HG02623 (cell line): ENCODE data around the gene S1PR3.

Experiments used
- ATAC-seq: cut with Tn5 transposase; IDR thresholded peaks from one replicate; pipeline ENCODE4 v1.9.1; 2021; ENCODE audit warnings: moderate library complexity; ENCODE audit not compliant: unreplicated experiment

Gene S1PR3

DNA sequence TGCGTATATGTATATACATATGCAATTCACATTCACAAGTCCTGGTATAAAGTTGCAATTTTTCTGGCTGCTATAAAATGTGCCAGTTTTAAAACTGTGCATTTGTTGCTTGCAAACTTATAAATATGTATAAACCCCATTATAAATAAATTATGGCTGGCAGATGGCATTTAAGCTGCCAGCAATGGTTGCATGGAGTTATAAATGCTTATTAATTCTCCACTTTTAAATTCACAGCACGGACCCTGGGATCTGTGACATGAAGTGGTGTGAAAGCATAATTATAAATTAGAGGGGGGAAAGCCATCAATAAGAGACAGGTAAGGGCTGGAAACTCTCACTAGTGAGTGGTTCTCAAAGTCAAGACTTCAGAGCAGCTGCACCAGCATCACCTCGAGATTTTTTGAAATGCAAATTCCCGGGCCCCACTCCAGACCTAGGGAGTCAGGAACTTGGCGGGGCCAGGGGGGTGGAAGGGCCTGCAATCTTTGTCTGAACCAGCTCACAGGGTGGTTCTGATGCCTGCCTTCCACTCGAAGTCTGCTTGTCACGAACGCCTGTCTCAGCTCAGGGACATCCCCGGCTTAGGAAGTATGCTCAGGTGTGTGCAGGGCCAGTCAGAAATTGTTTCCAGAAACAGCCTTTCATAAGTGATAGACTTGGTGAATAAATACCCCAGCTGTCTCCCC is 16.9 kb downstream of the S1PR3 start:
- ATAC-seq = no peak

DNA sequence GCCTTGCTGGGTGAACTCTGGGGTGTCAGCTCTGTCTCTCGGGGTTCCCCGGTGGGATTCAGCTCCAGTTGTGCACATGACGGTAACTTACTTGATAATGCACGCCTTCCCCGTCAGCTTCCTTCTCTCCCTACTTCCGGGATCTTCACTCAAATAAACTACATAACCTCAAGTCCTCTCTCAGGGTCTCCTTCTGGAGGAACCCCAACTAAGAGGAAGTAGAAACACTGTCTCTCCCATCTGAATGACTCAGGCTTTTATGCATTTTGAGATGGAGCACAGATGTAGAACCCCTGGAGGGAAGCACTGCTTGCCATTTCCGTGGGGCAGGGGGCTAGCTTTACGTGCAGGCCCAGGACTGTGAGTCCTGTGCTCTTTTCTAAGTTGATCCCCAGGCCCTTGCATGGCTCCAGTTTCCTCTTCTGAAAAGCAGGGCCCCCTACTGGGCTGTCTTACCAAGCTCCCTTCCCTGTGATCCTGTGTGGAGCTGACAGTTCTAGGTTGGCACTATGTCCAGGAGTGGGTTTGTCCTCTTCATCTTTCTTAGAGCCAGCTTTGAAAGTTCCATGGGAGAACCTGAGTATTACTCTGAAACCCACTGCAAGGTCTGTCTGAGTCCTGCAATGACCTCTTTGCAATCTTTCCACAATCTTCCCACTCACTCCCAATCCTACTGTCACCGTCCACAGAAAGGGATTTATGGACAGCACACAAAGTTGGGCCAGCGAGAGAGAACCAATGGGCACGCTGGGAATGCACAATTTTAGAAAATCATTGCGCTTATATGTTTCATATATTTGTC is 17.7 kb downstream of the S1PR3 start:
- ATAC-seq = no peak

DNA sequence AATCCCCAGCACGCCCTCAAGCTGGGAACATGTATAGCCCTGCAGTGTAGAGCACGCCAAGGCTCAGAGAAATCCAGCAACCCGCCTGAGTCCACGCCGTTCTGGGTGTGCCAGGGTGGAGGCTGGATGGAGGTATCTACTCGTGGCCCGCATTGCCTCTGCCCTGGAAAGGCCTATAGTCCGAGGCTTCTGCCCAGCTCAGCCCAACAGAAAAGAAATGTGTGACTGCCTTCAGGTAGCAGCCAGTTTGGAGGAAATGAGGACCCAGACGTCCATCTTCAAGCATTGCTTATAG is 18.2 kb downstream of the S1PR3 start:
- no peak for ATAC-seq

DNA sequence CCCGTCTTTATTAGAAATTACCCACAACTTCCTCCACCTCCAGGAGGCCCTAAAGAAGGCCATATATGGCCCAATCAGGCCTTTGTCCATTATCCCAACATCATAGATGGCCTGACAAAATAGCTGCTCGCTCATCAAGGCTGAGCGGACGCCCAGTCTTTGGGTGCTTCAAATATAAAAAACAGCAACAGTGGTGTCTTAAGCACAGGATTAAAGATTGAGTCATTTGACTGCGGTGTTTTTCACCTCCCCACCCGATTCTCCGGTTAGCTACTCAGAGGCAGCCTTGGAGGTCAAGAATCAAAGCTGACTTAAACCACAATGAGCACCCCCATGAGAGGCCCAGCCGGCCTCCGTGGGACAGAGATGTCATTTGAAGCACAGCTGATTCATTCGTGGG is 18.8 kb downstream of the S1PR3 start:
- no peak for ATAC-seq

DNA sequence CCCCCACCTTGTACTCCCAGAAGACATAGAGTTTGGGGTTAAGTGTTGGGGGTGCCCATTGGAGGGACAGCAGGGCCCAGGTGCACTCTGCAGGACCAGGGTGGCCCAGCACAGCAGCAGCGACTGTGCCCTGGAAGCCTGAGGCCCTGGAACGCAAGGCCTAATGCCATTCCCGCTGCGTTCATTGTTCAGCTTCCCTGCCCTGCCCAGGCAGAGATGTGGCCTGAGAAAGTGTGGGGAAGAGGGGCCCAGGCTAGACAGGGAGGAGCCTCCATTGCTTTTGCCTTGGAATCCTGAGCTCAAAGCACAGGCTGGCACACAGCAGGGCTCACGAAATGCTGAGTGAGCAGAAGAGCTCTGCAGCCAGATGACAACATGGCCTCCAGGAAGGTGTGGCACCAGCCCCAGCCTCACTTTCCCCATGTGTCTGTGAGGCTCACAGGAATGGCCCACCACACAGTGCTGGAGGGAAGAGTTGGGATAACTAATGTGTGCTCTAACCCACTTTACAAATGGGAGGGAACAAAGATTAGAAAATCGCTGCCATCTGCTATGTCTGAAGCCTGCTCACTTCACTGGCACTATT is 19.4 kb downstream of the S1PR3 start:
- ATAC-seq = no peak

DNA sequence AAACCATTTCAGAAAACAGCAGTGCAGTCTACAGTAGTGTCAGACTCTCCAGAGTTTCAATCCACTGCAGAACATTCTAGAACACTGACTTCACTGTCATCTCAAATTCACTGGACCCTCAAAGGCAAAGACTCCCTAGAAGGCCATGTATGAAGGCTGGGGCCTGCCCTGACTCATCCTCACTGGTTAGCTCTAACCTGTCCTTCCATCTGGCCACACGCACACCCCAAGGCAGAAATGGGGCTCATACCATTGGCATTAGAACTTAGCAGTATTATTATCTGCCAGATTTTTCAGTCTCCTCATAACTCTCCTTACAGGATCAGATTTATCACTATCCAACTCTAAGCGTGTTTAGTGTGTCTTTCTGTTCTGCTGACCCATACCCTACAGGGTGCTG is 20.4 kb downstream of the S1PR3 start:
- no peak for ATAC-seq

DNA sequence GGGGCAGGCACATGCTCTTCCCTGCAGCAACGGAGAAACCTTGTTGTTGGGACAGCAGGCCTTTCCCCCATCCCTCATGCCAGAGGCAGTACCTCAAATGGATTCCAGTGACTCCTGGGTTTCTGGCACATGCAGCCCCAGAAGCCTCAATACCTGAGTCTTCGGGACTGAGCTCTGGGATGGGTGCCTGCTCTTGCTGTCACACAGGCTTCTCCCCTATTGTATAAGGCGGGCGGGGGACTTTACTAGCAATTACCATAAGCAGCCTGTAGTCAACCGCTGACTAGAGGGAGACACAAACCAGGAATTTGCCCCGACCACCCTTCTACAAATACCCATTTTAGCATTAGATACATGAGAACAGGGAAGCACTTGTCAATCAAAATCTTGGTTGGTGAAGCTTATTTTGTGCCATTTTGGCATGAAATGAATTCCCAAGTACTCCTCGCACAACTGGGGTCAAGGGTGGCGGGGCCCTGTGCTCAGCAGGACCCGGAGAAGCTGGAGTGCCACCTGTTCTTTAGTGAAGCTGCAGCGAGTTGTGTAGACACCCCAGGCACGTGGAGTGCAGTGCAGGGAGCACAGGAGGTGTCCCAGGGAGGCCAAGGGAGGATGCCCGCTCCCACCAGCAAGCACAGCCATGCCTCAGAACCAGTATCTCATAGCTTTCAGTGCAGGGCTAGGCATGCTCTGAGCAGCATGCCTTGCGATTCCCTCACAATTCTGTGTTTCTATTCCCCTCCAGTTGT is 21.2 kb downstream of the S1PR3 start:
- ATAC-seq = no peak

DNA sequence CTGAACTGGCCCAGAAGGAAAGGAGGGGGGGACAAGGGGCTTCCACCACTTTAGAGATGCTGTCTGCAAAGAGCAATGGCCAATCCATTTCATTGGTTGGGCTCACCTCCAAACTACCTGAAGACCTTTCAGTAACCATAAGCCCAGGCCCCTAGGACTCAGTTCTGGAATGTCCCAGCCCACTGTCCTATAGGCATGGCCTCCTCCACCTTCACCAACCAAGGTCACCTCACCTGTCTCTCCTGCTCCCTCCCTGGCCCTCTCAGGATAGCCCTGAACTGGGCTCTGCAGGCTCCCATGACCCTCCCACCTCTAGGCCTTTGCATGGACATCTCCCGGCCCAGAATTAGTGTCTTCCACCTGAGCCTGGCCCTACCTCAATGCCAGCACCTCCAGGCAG is 22.4 kb downstream of the S1PR3 start:
- ATAC-seq = no peak

DNA sequence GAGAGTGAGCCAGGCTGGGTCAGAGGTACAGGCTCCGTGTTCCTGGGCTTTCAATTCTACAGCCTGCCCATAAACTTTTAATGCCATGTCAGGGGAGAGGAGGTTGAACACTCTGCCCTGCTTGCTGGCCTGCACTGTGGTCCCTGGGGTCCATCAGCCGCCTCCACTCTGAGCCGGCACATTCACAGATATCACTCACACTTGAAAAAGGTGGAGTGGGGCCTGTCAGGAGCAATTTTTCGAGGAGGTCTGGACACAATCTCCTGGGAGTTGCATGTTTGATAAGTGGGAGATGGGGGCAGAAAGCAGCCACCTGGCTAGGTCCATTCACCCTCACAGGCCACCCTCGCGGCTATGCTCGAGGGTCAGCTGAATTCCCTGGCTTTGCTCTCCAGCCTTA is 22.9 kb downstream of the S1PR3 start:
- no peak for ATAC-seq

DNA sequence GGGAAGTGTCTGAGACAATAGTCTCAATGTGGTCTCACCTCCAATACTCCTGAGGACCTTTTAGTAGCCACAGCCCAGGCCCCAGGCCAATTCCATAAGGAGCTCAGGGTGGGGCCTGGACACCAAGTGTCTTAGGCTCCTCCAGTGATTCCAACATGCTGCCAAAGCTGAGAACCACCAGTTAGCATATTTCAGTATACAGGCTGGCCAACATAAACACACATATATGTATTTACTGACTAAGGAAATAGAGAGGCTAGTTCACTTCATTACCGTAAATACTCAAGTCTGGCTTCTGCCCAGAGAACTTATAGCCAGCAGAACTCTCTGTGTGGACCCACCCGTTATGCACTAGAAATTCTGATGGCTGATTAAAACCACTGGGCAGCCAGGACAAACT is 24.1 kb downstream of the S1PR3 start:
- no peak for ATAC-seq

DNA sequence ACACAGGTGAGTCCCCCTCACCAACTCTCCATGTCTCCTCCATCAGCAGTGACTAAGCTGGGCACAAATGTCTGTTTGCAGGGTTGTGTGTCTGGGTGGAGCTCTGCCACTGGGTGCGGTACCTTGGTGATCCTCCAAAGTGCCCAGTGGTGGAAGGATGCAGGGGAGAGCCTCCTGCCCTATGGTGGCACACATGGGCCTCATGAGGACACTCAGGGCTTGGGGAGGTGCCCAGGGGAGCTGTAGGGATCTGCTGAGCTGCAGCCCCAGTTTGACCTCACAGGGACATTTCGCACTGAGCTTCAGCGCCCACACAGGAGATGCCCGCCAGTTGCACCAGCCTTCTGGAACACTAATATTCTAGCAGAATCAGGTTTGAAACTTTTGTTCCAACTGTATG is 29.5 kb downstream of the S1PR3 start:
- no peak for ATAC-seq

DNA sequence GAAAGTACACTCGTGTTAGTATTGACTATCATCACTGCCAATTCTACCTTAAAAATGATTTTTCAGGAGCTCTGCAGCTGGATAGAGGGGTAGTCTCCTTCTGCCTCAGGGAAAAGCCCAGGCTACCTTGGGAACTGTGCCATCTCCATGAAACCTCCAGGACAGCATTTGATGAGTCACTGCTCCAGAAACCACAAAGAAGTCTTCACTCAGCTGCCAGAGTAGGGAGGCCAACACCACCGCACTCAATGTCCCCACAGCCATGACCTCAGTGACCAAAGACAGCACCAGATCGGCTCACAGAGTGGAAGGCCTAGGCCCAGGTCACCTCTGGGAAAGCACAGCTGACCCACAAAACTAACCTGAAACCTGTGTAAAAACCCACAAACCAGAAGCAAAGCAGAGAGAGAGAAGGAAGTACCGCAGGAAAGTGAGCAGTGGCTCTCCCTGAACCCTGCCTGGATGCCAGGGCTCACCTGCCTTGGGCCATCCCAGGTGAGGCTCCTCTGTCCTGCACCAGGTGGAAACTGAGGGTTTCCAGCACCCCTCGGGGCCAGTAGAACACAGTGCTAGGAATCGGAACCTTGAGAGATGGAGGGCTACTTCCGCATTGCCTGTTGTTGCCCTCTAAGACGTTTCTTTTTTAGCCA is 30.0 kb downstream of the S1PR3 start:
- no peak for ATAC-seq

DNA sequence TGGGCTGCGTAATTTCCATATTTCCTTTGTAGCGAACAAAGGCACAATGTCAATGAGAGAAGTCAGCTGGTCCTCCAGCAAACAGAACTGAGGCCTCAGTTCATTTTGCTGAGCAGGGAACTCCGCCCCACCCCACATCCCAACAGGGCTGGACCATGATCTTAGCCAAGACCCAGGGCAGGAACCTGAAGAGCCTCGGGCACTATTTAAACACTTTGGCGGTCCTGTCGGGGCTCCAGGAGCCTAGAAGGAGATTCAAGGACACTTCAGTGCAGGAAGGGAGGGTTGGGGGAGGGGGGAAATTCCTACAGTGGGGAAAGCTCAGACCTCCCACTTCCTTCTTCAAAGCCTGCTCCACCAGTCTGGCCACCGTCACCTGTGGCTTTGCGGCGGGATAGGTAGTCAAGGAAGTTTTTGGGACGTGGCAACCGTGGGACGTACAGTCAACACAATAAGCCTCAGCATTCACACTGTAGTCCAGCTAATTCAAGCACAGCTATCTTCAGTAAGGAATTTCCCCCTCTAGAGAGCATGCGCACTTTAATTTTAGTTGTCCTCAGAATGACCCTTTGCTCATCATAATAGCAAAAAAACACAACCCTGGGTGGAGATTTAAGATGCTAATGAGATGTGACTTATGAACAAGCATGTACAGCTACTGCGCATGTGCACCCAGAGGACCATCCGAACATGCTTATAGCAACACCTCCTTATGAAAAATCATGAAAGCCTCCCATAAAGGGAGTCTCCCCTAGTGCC is 30.9 kb downstream of the S1PR3 start:
- ATAC-seq = no peak

DNA sequence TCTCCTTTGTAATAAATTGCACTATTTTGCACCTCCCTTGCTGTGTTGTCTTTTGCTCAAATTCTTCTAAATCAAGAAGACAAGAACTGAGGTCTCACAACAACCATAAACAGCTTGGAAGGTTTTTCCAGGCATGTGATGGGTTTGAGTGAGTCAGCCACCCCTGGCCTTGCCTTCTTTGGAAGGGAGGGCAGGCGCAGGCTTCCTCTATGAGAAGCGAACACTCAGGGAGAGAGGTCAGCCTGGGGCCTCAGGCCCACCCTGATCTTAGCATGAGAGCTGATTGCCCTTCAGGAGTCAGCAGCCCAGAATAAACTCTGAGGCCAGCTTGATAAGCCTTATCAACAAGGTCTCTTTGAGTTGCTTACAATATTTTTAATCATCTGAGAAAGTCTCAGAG is 31.6 kb downstream of the S1PR3 start:
- ATAC-seq = no peak

DNA sequence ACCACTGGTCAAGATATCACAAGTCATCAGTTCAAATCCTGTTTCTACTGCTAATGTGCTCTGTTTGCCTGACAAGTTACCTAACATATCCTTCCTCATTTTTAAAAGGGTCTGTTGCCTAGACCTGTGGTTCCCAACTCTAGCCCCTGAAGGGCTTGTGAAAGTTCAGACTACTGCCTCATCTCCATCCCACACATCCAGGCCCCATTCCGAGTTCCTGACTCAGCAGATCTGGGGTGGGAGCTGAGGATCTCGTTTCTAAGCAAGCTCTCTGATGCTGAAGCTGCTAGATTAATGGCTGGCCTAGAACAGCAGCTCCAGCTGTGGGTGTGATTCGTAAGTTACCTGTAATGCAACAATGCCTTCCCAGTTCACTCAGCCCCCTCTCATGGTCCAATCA is 32.5 kb downstream of the S1PR3 start:
- no peak for ATAC-seq

DNA sequence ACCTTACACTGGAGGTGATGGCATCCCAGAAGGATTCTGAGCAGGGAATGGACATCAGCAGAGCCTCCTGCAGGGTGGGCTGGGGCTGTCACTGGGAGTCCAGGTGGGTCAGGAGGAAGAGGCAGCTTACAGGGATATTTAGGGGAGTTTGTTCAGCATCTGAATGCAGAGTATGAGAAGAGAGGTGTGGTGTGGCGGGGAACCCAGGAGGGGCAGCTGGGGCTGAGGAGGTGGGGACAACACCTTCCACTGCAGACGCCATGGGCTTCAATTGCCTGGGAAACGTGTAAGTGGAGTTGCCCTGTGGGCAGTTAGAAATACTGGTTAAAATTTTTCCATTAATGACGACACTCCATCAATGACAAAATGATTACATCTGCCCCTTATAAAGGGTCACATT is 33.5 kb downstream of the S1PR3 start:
- no peak for ATAC-seq

DNA sequence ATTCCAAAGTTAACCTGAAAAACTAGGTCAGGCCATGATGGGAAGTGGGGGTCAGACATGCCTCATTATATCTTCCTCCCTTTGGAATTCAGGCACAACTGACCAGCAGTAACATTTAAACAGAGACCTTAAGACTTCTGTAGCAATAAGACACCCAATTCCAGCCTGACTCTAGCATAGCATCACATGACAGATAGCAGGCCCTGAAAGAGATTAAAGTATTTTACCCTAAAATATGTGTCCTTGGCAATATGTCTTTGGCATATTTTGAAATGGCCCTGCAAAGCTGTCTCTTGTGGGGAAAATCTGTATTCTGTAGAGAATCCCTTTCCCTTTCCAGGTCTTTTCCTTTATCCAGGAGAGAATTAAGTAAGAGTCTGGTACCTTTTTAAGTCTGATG is 34.3 kb downstream of the S1PR3 start:
- ATAC-seq = no peak

DNA sequence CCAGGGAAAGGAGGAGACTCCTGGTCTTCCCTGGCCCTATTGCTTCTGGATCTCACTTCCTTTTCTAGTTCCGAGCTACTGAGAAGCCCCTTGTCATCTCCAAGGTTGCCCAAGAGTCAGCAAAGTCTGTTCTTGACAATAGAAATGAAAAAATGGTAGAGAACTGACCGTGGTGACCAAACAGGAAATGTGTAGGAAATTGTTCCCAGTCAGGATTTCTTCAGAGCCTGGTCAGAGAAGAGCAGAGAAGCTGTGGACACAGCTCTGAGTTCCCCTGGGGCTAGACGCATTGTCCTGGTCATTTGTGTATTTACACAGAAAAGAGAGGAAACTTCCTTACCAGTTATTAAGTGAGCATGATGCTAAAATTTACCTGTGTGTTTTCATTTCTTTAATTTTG is 35.6 kb downstream of the S1PR3 start:
- no peak for ATAC-seq

DNA sequence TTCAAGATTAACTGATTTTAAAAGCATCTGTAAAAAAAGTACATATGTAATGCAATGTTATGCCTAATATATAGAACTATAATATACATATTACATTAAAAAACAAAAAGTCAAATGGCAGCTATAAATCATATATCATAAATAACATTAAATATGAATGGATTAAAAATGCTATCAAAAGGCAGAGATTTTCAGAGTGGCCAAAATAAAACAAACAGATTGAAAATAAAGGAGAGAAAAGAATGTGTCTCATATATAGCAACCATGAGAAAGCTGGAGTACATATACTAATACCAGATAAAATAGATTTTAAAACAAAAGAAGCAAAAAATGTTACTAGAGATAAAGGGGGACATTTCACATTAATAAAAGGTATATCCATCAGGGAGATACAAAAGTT is 38.5 kb downstream of the S1PR3 start:
- ATAC-seq = no peak

DNA sequence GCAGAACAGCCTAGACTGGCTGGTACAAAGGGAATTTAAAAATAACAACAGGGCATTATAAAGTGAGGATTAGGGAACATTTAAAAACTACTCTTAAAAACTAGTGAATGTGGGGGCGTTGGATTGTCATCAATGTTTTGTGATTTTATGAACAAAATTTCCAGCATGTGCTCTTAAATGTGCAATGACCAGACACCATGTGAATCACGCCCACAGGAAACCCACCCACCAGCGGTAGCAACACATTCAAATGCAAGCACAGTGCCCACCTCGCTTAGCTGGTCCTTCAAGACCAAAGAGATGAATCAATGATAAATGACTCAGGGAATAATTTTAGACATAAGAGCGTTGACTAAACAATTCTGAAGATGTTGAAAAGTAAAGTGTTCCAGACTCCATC is 40.9 kb downstream of the S1PR3 start:
- ATAC-seq = no peak

DNA sequence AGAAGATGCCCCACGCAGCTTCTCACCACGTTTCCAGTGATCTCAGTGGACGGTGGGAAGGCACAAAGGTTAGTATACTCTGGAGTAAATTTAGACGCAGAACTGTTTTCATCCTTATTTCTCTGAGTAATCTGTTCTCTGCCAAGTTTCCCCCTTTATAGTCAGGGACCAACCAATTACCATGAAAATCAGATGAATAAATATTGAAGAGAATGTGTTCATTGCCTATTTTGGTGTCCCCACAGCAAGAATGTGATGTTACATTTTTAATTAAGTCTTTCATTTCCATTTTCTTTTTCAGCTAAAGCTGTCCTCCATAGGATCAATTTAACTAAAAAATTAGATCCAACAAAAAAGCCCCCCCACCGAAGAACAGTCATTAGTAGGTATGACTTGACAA is 41.4 kb downstream of the S1PR3 start:
- ATAC-seq = no peak
